Measurements from ENCODE around the gene NCKAP5.

Gene NCKAP5

GRCh38 chr2:133477616-133477990 lies 90.7 kb downstream of the NCKAP5 start:
- Histone ChIP-seq H3K9me3 (ENCODE audit: insufficient read depth, low read depth, low read length) (no peaks in the 10 kb centered on the region), H4K12ac (ENCODE audit: low read depth, low read length) (no peak overlapping the region), H4K91ac (ENCODE audit: low read depth, low read length) (no peak overlapping the region), H3K79me1 (ENCODE audit: low read length) (no peaks in the 10 kb centered on the region), H2BK12ac (ENCODE audit: low read length) (no peak overlapping the region), H3K9ac (ENCODE audit: low read length) (no peak overlapping the region), H2AK5ac (ENCODE audit: low read length) (no peak overlapping the region), H3K18ac (ENCODE audit: low read length) (no peak overlapping the region), H3K4ac (ENCODE audit: low read depth, low read length) (no peak overlapping the region), H2BK120ac (ENCODE audit: insufficient read depth, low read length, poor library complexity) (no peak overlapping the region), H3K27me3 (ENCODE audit: insufficient read depth, low read length) (no peaks in the 10 kb centered on the region), H3K14ac (ENCODE audit: low read length) (no peak overlapping the region), H3K27ac (ENCODE audit: low read depth, low read length) (no peak overlapping the region), H3K4me2 (ENCODE audit: low read length) (no peak overlapping the region), H3K36me3 (ENCODE audit: control insufficient read depth in 1 of 2, insufficient read depth in 2 of 2, low read length in 2 of 2) (no peaks in the 10 kb centered on the region), H3K79me2 (ENCODE audit: control insufficient read depth, insufficient read depth, low read length, poor library complexity) (no peaks in the 10 kb centered on the region), H4K8ac (ENCODE audit: low read depth, low read length) (no peak overlapping the region), H3K4me1 (ENCODE audit: control insufficient read depth in 1 of 2, insufficient read depth in 2 of 2, low read length in 2 of 2) (no peaks in the 10 kb centered on the region), H2BK5ac (ENCODE audit: low read depth, low read length, poor library complexity) (no peak overlapping the region), H2AFZ (ENCODE audit: insufficient read depth, low read length, poor library complexity) (no peak overlapping the region), H3K23ac (ENCODE audit: low read length) (no peak overlapping the region), H3K4me3 (ENCODE audit: low read depth, low read length) (no peak overlapping the region)
- no peak for DNase-seq

GRCh38 chr2:133476931-133477615 lies 91.2 kb downstream of the NCKAP5 start:
- H4K8ac ChIP-seq (ENCODE audit: low read depth, low read length): no peak overlapping the region
- no CpG with 5 or more reads among the region's 3 CpGs for WGBS (ENCODE audit: extremely low coverage, insufficient coverage, insufficient read length)
- H2BK12ac ChIP-seq (ENCODE audit: low read length): no peak overlapping the region
- no peak overlapping the region for H3K14ac ChIP-seq (ENCODE audit: low read length)
- no peak overlapping the region for H2AK5ac ChIP-seq (ENCODE audit: low read length)
- H2AFZ ChIP-seq (ENCODE audit: insufficient read depth, low read length, poor library complexity): no peak overlapping the region
- no peak overlapping the region for H3K18ac ChIP-seq (ENCODE audit: low read length)
- no peak overlapping the region for H2BK120ac ChIP-seq (ENCODE audit: insufficient read depth, low read length, poor library complexity)
- H3K79me2 ChIP-seq (ENCODE audit: control insufficient read depth, insufficient read depth, low read length, poor library complexity): no peaks in the 10 kb centered on the region
- H3K4me3 ChIP-seq (ENCODE audit: low read depth, low read length): no peak overlapping the region
- no peaks in the 10 kb centered on the region for H3K9me3 ChIP-seq (ENCODE audit: insufficient read depth, low read depth, low read length)
- no peaks in the 10 kb centered on the region for H3K36me3 ChIP-seq (ENCODE audit: control insufficient read depth in 1 of 2, insufficient read depth in 2 of 2, low read length in 2 of 2)
- no peak overlapping the region for H3K23ac ChIP-seq (ENCODE audit: low read length)
- H3K79me1 ChIP-seq (ENCODE audit: low read length): no peaks in the 10 kb centered on the region
- no peaks in the 10 kb centered on the region for H3K4me1 ChIP-seq (ENCODE audit: control insufficient read depth in 1 of 2, insufficient read depth in 2 of 2, low read length in 2 of 2)
- no peak overlapping the region for H2BK5ac ChIP-seq (ENCODE audit: low read depth, low read length, poor library complexity)
- no peak for DNase-seq
- H3K9ac ChIP-seq (ENCODE audit: low read length): no peak overlapping the region
- H3K27me3 ChIP-seq (ENCODE audit: insufficient read depth, low read length): no peaks in the 10 kb centered on the region
- H4K12ac ChIP-seq (ENCODE audit: low read depth, low read length): no peak overlapping the region
- H3K4ac ChIP-seq (ENCODE audit: low read depth, low read length): no peak overlapping the region
- no peak overlapping the region for H3K4me2 ChIP-seq (ENCODE audit: low read length)
- no peak overlapping the region for H4K91ac ChIP-seq (ENCODE audit: low read depth, low read length)
- no peak overlapping the region for H3K27ac ChIP-seq (ENCODE audit: low read depth, low read length)

DNA sequence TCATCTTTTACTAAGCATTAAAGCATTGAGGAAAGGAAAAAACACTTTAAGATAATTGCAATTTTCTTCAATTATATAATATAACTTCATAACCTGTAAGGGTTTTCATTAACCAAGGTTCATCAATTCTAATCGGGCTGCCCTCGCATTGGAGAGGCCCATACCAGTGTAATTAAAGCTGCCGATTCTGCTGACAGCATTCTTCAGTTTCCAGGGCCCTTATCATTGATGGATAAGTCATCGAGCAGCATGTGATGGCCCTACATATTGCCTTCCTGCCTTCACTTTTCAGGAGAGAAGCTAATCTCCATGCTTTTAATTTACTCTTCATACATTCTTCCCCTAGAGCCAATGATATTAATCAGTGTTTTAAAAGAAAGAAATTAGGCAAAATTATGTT lies 92.0 kb downstream of the NCKAP5 start:
- Histone ChIP-seq H4K8ac (ENCODE audit: low read depth, low read length) (no peak overlapping the region), H3K4me1 (ENCODE audit: control insufficient read depth in 1 of 2, insufficient read depth in 2 of 2, low read length in 2 of 2) (no peaks in the 10 kb centered on the region), H4K12ac (ENCODE audit: low read depth, low read length) (no peak overlapping the region), H3K14ac (ENCODE audit: low read length) (no peak overlapping the region), H3K27ac (ENCODE audit: low read depth, low read length) (no peak overlapping the region), H2BK120ac (ENCODE audit: insufficient read depth, low read length, poor library complexity) (no peak overlapping the region), H2BK12ac (ENCODE audit: low read length) (no peak overlapping the region), H2BK5ac (ENCODE audit: low read depth, low read length, poor library complexity) (no peak overlapping the region), H3K23ac (ENCODE audit: low read length) (no peak overlapping the region), H3K18ac (ENCODE audit: low read length) (no peak overlapping the region), H3K27me3 (ENCODE audit: insufficient read depth, low read length) (no peaks in the 10 kb centered on the region), H3K4ac (ENCODE audit: low read depth, low read length) (no peak overlapping the region), H3K36me3 (ENCODE audit: control insufficient read depth in 1 of 2, insufficient read depth in 2 of 2, low read length in 2 of 2) (no peaks in the 10 kb centered on the region), H3K4me2 (ENCODE audit: low read length) (no peak overlapping the region), H3K79me1 (ENCODE audit: low read length) (no peaks in the 10 kb centered on the region), H2AFZ (ENCODE audit: insufficient read depth, low read length, poor library complexity) (no peak overlapping the region), H4K91ac (ENCODE audit: low read depth, low read length) (no peak overlapping the region), H2AK5ac (ENCODE audit: low read length) (no peak overlapping the region), H3K4me3 (ENCODE audit: low read depth, low read length) (no peak overlapping the region), H3K9ac (ENCODE audit: low read length) (no peak overlapping the region), H3K9me3 (ENCODE audit: insufficient read depth, low read depth, low read length) (no peaks in the 10 kb centered on the region), H3K79me2 (ENCODE audit: control insufficient read depth, insufficient read depth, low read length, poor library complexity) (no peaks in the 10 kb centered on the region)
- no peak for DNase-seq
- WGBS (ENCODE audit: extremely low coverage, insufficient coverage, insufficient read length): no CpG with 5 or more reads among the region's 4 CpGs

DNA sequence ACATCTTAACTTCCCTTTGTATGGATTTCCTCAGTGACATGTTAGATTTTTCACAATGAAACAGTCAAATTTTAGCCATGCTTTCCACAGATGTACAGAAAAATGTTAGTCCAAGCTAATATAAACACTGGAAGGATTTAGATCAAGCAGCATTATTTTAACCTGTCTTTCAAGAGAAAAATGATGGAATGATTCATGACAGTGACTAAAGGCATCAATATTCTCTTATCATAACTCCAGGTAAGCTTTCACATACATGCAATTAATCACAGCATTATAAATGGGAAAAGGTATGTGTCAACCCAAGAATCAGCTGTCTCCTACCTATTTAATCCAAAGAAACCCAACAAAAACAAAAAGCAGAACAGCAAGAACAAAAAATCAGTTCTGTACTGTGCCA lies 92.7 kb downstream of the NCKAP5 start:
- Histone ChIP-seq H3K79me1 (ENCODE audit: low read length) (no peaks in the 10 kb centered on the region), H4K8ac (ENCODE audit: low read depth, low read length) (no peak overlapping the region), H4K91ac (ENCODE audit: low read depth, low read length) (no peak overlapping the region), H4K12ac (ENCODE audit: low read depth, low read length) (no peak overlapping the region), H3K18ac (ENCODE audit: low read length) (no peak overlapping the region), H3K9ac (ENCODE audit: low read length) (no peak overlapping the region), H3K23ac (ENCODE audit: low read length) (no peak overlapping the region), H2AK5ac (ENCODE audit: low read length) (no peak overlapping the region), H2BK120ac (ENCODE audit: insufficient read depth, low read length, poor library complexity) (no peak overlapping the region), H2BK5ac (ENCODE audit: low read depth, low read length, poor library complexity) (no peak overlapping the region), H3K27ac (ENCODE audit: low read depth, low read length) (no peak overlapping the region), H3K14ac (ENCODE audit: low read length) (no peak overlapping the region), H3K4me2 (ENCODE audit: low read length) (no peak overlapping the region), H3K4me3 (ENCODE audit: low read depth, low read length) (no peak overlapping the region), H2AFZ (ENCODE audit: insufficient read depth, low read length, poor library complexity) (no peak overlapping the region), H3K27me3 (ENCODE audit: insufficient read depth, low read length) (no peaks in the 10 kb centered on the region), H3K79me2 (ENCODE audit: control insufficient read depth, insufficient read depth, low read length, poor library complexity) (no peaks in the 10 kb centered on the region), H3K36me3 (ENCODE audit: control insufficient read depth in 1 of 2, insufficient read depth in 2 of 2, low read length in 2 of 2) (no peaks in the 10 kb centered on the region), H2BK12ac (ENCODE audit: low read length) (no peak overlapping the region), H3K4ac (ENCODE audit: low read depth, low read length) (no peak overlapping the region), H3K4me1 (ENCODE audit: control insufficient read depth in 1 of 2, insufficient read depth in 2 of 2, low read length in 2 of 2) (no peaks in the 10 kb centered on the region), H3K9me3 (ENCODE audit: insufficient read depth, low read depth, low read length) (no peaks in the 10 kb centered on the region)
- DNase-seq: peak in 1 of 2 donors; percentile 13
